Measurements from ENCODE around the gene GREB1L. TPM values are rescaled to one million over a fixed set of nuclear protein-coding genes. Genes with fewer than 3 reads are reported as not detected.

The GREB1L gene
- total and polyA plus RNA-seq, 9 of the 15 experiments (the other 6 are each of a cell fraction or from before 2014, with no cell fraction given): 0.03 TPM; not detected in 8

GRCh38 chr18:21293479-21293878 is 51.4 kb downstream of the GREB1L start:
- no peaks in the 10 kb centered on the region for H3K79me2 ChIP-seq (ENCODE audit: control insufficient read depth, insufficient read depth, low read length)
- 0% methylated on average over 3 of the region's 3 CpGs for WGBS (ENCODE audit: insufficient coverage, low coverage, missing lambda C conversion rate)
- FAIRE-seq (no peak), ATAC-seq (no peak), DNase-seq (ENCODE audit: extremely low read depth in 1 of 4, low spot score in 3 of 4) (no peak)
- no peaks in the 10 kb centered on the region for H3K27me3 ChIP-seq (ENCODE audit: control insufficient read depth in 2 of 2, insufficient read depth in 2 of 2, low read length in 2 of 2)
- no peak overlapping the region for H2AFZ ChIP-seq (ENCODE audit: low read depth, low read length)
- no peak overlapping the region for H3K4me2 ChIP-seq (ENCODE audit: insufficient read depth, low read length)
- no peaks in the 10 kb centered on the region for H3K9me3 ChIP-seq (replicated peaks; ENCODE audit: control insufficient read depth, insufficient read depth, low read depth, low read length)
- H3K27ac ChIP-seq (ENCODE audit: extremely low read depth, low read depth, low read length): no peak overlapping the region
- TF ChIP-seq DACH1 (IDR thresholded peaks at IDR 0.05; ENCODE audit: partially characterized antibody): no peak
- no peak for TF ChIP-seq ZNF609 (CRISPR knock-in tag; IDR thresholded peaks at IDR 0.05; ENCODE audit: borderline replicate concordance)
- H3K9ac ChIP-seq (ENCODE audit: insufficient read depth in 1 of 2, low read depth in 2 of 2, low read length in 2 of 2): no peak overlapping the region
- no peak overlapping the region for H3K4me3 ChIP-seq
- ChIA-PET CTCF (ENCODE audit: low intra/inter-chr PET ratio) (no interaction called here), POLR2A (no interaction called here)
- H3K4me1 ChIP-seq (replicated peaks in 1 of 2; ENCODE audit: control insufficient read depth in 2 of 2, insufficient read depth in 2 of 2, low read length in 2 of 2): no peaks in the 10 kb centered on the region
- H3K36me3 ChIP-seq (ENCODE audit: control insufficient read depth, insufficient read depth, low read length): no peaks in the 10 kb centered on the region
- no peaks in the 10 kb centered on the region for H4K20me1 ChIP-seq (replicated peaks; ENCODE audit: control insufficient read depth, insufficient read depth, low read length)
- intact Hi-C loops (cut with micrococcal nuclease): no loop called here
- no TSS peak for BruUV-seq (replicated peaks)
- in situ Hi-C loops (cut with MboI): no loop called here
- H3K9me1 ChIP-seq (ENCODE audit: control insufficient read depth, insufficient read depth, low read length): no peaks in the 10 kb centered on the region
